ENCODE data around the gene DMXL2. TPM values are rescaled to one million over a fixed set of nuclear protein-coding genes. Genes with fewer than 3 reads are reported as not detected.

Gene DMXL2
- total RNA-seq, 1 experiment from 2014 or later, result 21.3 TPM

Other genes with a start within 250 kb of the DMXL2 start
- gene SCG3, start 58.7 kb upstream of the DMXL2 start, total RNA-seq (2014; rRNA removed; shearing (Covaris generic)), result not detected in 2 replicates
- gene LYSMD2, start 114.9 kb upstream of the DMXL2 start, total RNA-seq (2014; rRNA removed; shearing (Covaris generic)), result not detected in 2 replicates
- 0.03 TPM in 1 of 2 replicates, not detected in the other for gene TMOD2, start 128.8 kb upstream of the DMXL2 start, total RNA-seq (2014; rRNA removed; shearing (Covaris generic))
- gene TMOD3, start 206.9 kb upstream of the DMXL2 start, total RNA-seq (2014; rRNA removed; shearing (Covaris generic)), result 20.4 and 28.8 TPM in 2 replicates